Measurements from ENCODE around the gene ARHGAP26.

Gene ARHGAP26

GRCh38 chr5:143271431-143271830 lies 501.3 kb downstream of the ARHGAP26 start:
- no peak for DNase-seq

DNA sequence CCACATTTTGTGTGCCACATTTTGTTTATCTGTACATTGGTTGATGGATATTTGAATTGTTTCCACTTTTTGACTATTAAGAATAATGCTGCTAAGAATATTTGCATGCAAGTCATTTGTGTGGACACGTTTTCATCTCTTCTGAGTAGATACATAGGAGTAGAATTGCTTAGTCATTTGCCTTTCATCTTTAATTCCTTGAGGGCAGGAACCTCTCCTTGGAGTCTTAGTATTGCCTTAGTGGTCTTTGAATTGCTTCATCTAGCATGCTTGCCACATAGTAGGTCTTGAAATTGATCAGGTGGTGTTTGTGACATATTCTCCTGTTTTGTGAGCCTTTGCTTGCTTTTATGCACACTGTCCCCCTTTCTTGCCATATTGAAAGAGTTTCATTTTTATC lies 504.8 kb downstream of the ARHGAP26 start:
- no peak for DNase-seq

DNA sequence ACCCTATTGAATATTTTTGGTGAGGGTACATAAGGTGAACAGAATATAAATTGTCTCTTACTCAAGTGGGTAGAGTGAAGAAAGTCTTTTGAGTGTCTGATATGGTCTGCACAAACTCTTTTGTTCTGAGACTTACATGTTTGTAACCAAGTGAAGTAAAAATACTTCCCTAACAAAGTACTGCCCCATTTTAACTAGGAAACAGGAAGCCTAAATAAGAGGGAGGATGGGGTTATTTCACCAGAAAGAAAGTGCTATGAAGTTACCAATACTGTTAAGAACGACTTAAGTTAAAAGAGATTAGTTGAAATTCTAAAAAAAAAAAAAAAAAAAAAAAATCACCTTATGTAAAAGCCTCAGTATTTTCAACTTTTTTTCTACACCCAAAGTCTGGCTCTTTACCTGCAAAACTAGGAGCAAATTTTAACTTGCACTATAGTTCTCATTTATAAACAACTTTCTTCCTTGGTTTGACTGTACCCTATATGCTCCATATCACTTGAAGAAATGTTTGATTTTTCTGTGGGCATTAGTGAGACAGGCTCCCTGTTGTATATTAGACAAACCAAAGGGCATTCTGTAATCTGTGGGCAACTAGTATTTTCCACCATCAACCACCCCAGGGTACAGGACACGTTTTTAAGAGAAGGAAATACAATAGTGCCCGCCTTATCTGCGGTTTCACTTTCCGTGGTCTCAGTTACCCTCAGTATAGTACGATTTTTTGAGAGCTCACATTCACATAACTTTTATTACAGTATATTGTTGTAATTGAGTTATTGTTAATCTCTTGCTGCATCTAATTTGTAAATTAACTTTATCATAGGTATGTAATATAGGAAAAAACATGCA lies 505.6 kb downstream of the ARHGAP26 start:
- no peak for DNase-seq

GRCh38 chr5:143277536-143277935 lies 507.4 kb downstream of the ARHGAP26 start:
- no peak for DNase-seq

Data from NCI-H1105 treated with DMSO at 0.1 percent for 48 hours (cell line).